ENCODE data around the gene RUFY1. TPM values are rescaled to one million over a fixed set of nuclear protein-coding genes. Genes with fewer than 3 reads are reported as not detected.
A peak's percentile ranks its signal among the peaks of the same experiment; 100 is the strongest.

Gene RUFY1
- total and polyA plus RNA-seq, 2 of the 13 experiments (the other 11 are each of a cell fraction or from before 2014, with no cell fraction given), result 19.9 to 31.9 TPM

- TF ChIP-seq MAFK (conservative IDR thresholded peaks at IDR 0.05 in 1 of 2, IDR thresholded peaks at IDR 0.05 in 1 of 2; ENCODE audit: low read length in 2 of 2), result 0 out of 4 replicates have a peak, but pooled peaks of 1 of the 2 experiments have one; percentile 13
- TF ChIP-seq ZNF672 (CRISPR knock-in tag; IDR thresholded peaks at IDR 0.05), result no peak
- peak; percentile 59 for TF ChIP-seq CEBPG (CRISPR knock-in tag; IDR thresholded peaks at IDR 0.05)
- TF ChIP-seq ZNF264 (CRISPR knock-in tag; IDR thresholded peaks at IDR 0.05), result peak; percentile 30; the same call in 1 of the 2 replicates
- TF ChIP-seq ZNF780A (CRISPR knock-in tag; IDR thresholded peaks at IDR 0.05), result no peak
- no peak for TF ChIP-seq ZNF33B (CRISPR knock-in tag; IDR thresholded peaks at IDR 0.05)
- TF ChIP-seq CREM (IDR thresholded peaks at IDR 0.05), result peak; percentile 32; the same call in 1 of the 2 replicates
- no peak for TF ChIP-seq CREM (CRISPR knock-in tag; IDR thresholded peaks at IDR 0.05)
- 0 out of 2 replicates have a peak, but pooled peaks have one; percentile 26 for TF ChIP-seq DMAP1 (CRISPR knock-in tag; IDR thresholded peaks at IDR 0.05)
- TF ChIP-seq EHMT2 (IDR thresholded peaks at IDR 0.05; ENCODE audit: borderline replicate concordance, low read depth, low read length), result no peak; the same call in 1 of the 2 replicates
- TF ChIP-seq ZNF34 (CRISPR knock-in tag; IDR thresholded peaks at IDR 0.05; ENCODE audit: borderline replicate concordance), result no peak
- TF ChIP-seq CAMTA2 (CRISPR knock-in tag; IDR thresholded peaks at IDR 0.05; ENCODE audit: borderline replicate concordance), result no peak
- peak; percentile 59; the same call in 1 of the 2 replicates for TF ChIP-seq KDM6A (CRISPR knock-in tag; IDR thresholded peaks at IDR 0.05; ENCODE audit: low read depth)
- peak; percentile 94 for TF ChIP-seq SIX4 (CRISPR knock-in tag; IDR thresholded peaks at IDR 0.05)
- no peak for TF ChIP-seq MTA1 (CRISPR knock-in tag; IDR thresholded peaks at IDR 0.05; ENCODE audit: borderline replicate concordance)
- no peak for TF ChIP-seq ETV5 (CRISPR knock-in tag; IDR thresholded peaks at IDR 0.05; ENCODE audit: borderline replicate concordance)
- TF ChIP-seq CHD4 (IDR thresholded peaks at IDR 0.05; ENCODE audit: borderline replicate concordance, low read length), result no peak
- no peak for TF ChIP-seq ZSCAN30 (CRISPR knock-in tag; IDR thresholded peaks at IDR 0.05)
- no peak for TF ChIP-seq BCL3 (CRISPR knock-in tag; IDR thresholded peaks at IDR 0.05)
- peak; percentile 24; the same call in 1 of the 2 replicates for TF ChIP-seq TAF1 (CRISPR knock-in tag; IDR thresholded peaks at IDR 0.05)
- TF ChIP-seq MED1 (CRISPR knock-in tag; IDR thresholded peaks at IDR 0.05), result peak; percentile 76; the same call in 1 of the 2 replicates
- TF ChIP-seq KDM3A (CRISPR knock-in tag; IDR thresholded peaks at IDR 0.05; ENCODE audit: low read depth), result no peak
- no peak for TF ChIP-seq ZNF468 (CRISPR knock-in tag; IDR thresholded peaks at IDR 0.05)
- no peak for TF ChIP-seq JUNB (CRISPR knock-in tag; IDR thresholded peaks at IDR 0.05; ENCODE audit: borderline replicate concordance)
- no peak for TF ChIP-seq ETS1 (CRISPR knock-in tag; IDR thresholded peaks at IDR 0.05)
- TF ChIP-seq ARNT (IDR thresholded peaks at IDR 0.05), result no peak
- TF ChIP-seq ZNF574 (CRISPR knock-in tag; IDR thresholded peaks at IDR 0.05), result peak; percentile 71
- peak; percentile 24; the same call in 1 of the 2 replicates for TF ChIP-seq CEBPB (IDR thresholded peaks at IDR 0.05; ENCODE audit: borderline replicate concordance, low read depth, low read length)
Measured at GRCh38 chr5:179504600-179505396, 45.6 kb upstream of the RUFY1 start (continued).
